BLaER1 (cell line): ENCODE data around the gene EEA1.

Experiments used
- H3K27ac ChIP-seq: shearing (Covaris generic); formaldehyde crosslinking; 2 replicates; pipeline ENCODE4 v1.8.1; 2022
- H3K27me3 ChIP-seq: shearing (Covaris generic); formaldehyde crosslinking; 2 replicates; pipeline ENCODE4 v1.8.1; 2022
- H3K36me3 ChIP-seq: shearing (Covaris generic); formaldehyde crosslinking; 2 replicates; pipeline ENCODE4 v1.8.1; 2022
- H3K4me1 ChIP-seq: shearing (Covaris generic); formaldehyde crosslinking; 2 replicates; pipeline ENCODE4 v1.8.1; 2022
- H3K4me2 ChIP-seq: shearing (Covaris generic); formaldehyde crosslinking; 2 replicates; pipeline ENCODE4 v1.8.1; 2022
- H3K4me3 ChIP-seq: shearing (Covaris generic); formaldehyde crosslinking; 2 replicates; pipeline ENCODE4 v1.8.1; 2022
- H3K9ac ChIP-seq: shearing (Covaris generic); formaldehyde crosslinking; 2 replicates; pipeline ENCODE4 v1.8.1; 2022
- H3K9me3 ChIP-seq: shearing (Covaris generic); formaldehyde crosslinking; 2 replicates; pipeline ENCODE4 v1.8.1; 2022
- H4K20me1 ChIP-seq: shearing (Covaris generic); formaldehyde crosslinking; 2 replicates; pipeline ENCODE4 v1.8.1; 2022
- Cebpa-rat ChIP-seq: shearing (Covaris generic); IDR thresholded peaks from 2 replicates; pipeline ENCODE4 v1.8.1; 2022

Gene EEA1

DNA sequence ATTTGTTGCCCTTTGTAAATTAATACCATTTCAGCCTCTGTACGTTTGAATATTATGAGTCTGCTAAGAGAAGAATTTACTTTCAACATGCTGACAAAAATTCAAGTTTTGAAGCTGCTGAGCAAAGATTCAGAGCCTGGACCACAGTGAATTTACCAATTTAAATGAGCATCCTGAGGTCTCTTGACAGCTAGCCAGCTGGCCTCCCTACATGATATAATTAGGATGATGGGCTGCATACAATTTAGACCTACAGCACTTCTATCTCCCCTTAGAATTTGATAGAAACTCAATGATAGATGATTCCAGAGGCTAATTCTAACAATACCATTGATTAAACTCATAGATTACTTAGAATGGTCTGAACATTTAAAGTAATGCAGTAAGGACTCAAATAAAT lies 10.0 kb upstream of the EEA1 start:
- Histone ChIP-seq H4K20me1 (no peaks in the 10 kb centered on the region), H3K4me2 (no peak overlapping the region), H3K4me1 (peaks cover 17% of the 10 kb centered on the region), H3K4me3 (no peak overlapping the region), H3K9me3 (peaks cover 17% of the 10 kb centered on the region), H3K36me3 (no peaks in the 10 kb centered on the region), H3K27ac (no peak overlapping the region), H3K9ac (no peak overlapping the region), H3K27me3 (no peaks in the 10 kb centered on the region)
- TF ChIP-seq Cebpa-rat = no peak

GRCh38 chr12:92938638-92939037 lies 9.5 kb upstream of the EEA1 start:
- Histone ChIP-seq H3K9ac (no peak overlapping the region), H3K27ac (no peak overlapping the region), H3K4me3 (no peak overlapping the region), H3K27me3 (no peaks in the 10 kb centered on the region), H3K36me3 (no peaks in the 10 kb centered on the region), H3K4me2 (no peak overlapping the region), H3K4me1 (peaks cover 17% of the 10 kb centered on the region), H4K20me1 (no peaks in the 10 kb centered on the region), H3K9me3 (peaks cover 17% of the 10 kb centered on the region)
- TF ChIP-seq Cebpa-rat = no peak

- Histone ChIP-seq H4K20me1 (no peaks in the 10 kb centered on the region), H3K27ac (no peak overlapping the region), H3K4me1 (peaks cover 12% of the 10 kb centered on the region), H3K27me3 (no peaks in the 10 kb centered on the region), H3K4me3 (no peak overlapping the region), H3K9ac (no peak overlapping the region), H3K36me3 (no peaks in the 10 kb centered on the region), H3K4me2 (no peak overlapping the region), H3K9me3 (peaks cover 17% of the 10 kb centered on the region)
- no peak for TF ChIP-seq Cebpa-rat
Observed at GRCh38 chr12:92938018-92938417, 8.9 kb upstream of the EEA1 start.

GRCh38 chr12:92933606-92934005 lies 4.5 kb upstream of the EEA1 start:
- Histone ChIP-seq H3K36me3 (no peaks in the 10 kb centered on the region), H3K4me3 (no peak overlapping the region), H4K20me1 (no peaks in the 10 kb centered on the region), H3K4me2 (no peak overlapping the region), H3K9ac (no peak overlapping the region), H3K4me1 (peaks cover 8% of the 10 kb centered on the region), H3K27ac (no peak overlapping the region), H3K27me3 (no peaks in the 10 kb centered on the region), H3K9me3 (no peaks in the 10 kb centered on the region)
- no peak for TF ChIP-seq Cebpa-rat

DNA sequence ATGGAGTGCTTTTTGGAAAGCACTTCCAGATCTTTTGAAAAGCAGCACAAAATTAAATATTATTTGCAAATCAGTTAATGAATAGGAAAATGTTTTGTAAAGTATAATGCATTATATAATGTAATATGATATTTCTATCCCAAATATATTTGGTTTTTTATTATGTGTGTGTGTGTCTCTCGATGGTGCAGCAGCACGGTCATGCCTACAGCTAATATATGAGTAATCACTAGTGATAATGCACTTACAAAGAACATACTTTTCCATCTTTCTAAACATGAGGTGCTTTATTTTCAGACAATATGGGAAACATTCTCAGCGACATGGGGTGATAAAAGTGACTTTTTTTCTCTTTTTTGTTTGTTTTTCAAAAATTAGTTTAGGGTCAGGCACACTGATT lies 1.3 kb upstream of the EEA1 start:
- peak overlapping the region; percentile 97; the same call in 1 of the 2 replicates for H3K4me2 ChIP-seq
- no peaks in the 10 kb centered on the region for H3K9me3 ChIP-seq
- no peak for TF ChIP-seq Cebpa-rat
- peaks cover 26% of the 10 kb centered on the region for H4K20me1 ChIP-seq
- H3K36me3 ChIP-seq = no peaks in the 10 kb centered on the region
- peaks cover 32% of the 10 kb centered on the region for H3K4me1 ChIP-seq
- no peak overlapping the region for H3K4me3 ChIP-seq
- H3K9ac ChIP-seq = no peak overlapping the region
- H3K27ac ChIP-seq = no peak overlapping the region
- H3K27me3 ChIP-seq = no peaks in the 10 kb centered on the region

DNA sequence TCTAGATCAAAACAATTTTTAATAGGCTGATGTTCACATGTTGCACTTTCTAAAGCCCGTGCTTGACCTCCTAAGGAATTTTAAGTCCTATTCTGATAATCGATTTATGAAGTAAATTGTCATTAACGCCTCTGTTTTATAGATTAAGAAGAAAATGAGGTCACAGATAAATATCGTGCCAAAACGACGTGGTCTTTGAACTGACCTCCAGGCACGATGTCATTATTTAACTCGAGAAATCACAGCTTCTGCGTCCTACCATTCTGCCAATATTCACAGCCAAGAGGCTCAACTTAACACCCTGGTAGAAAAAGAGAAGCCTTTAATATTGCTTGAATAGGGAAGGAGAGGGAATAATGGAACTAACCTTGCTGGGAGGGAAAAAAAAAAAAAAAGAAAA lies 888 bp upstream of the EEA1 start:
- TF ChIP-seq Cebpa-rat = no peak
- Histone ChIP-seq H3K9me3 (no peaks in the 10 kb centered on the region), H3K4me2 (peak overlapping the region; percentile 97), H3K4me3 (peak overlapping the region; percentile 80), H3K9ac (peak overlapping the region; percentile 85), H3K4me1 (peaks cover 32% of the 10 kb centered on the region), H3K36me3 (no peaks in the 10 kb centered on the region), H4K20me1 (peaks cover 30% of the 10 kb centered on the region), H3K27ac (peak overlapping the region; percentile 94), H3K27me3 (no peaks in the 10 kb centered on the region)

GRCh38 chr12:92928421-92928961 lies 604 bp downstream of the EEA1 start:
- peak overlapping the region; percentile 94 for H3K27ac ChIP-seq

DNA sequence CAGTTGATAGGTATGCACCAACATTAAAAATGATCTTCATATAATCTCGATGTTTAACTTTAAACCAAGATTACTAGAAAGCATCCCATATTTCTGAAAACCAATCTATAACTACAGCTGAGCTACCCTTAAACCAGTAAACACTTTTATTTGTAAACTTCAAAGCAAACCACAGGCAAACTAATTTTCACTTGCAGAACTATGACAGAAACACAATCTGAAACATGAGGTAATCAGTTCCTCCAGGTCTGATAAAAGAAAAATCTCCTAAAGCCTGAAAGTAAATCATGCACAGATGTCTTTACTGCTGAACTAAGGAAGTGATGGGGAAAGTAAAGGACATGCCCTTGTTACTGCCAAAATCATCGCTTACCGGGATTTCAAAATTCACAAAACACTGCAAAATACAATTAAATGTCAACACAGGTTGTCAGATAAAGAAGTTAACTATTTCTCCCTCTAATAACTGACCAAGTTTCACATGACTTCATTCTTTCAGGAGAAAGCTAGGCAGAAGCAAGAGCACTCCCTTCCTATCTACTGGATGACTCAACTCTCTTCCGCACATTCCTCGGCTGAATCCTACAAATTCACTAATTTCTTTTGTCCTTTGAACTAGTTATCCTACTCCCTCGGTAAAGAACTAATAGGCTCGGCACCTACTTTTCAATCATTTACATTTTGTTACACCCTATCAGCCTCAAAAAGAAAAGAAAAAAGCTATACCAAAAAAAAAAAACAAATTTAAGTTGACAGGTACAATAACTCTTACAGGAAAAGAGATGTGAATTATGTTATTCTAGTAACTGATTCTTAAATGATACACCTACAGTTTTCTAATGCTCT lies 1.4 kb downstream of the EEA1 start:
- Histone ChIP-seq H3K27ac (peak overlapping the region; percentile 94), H3K9me3 (peaks cover 7% of the 10 kb centered on the region; the same call in 1 of the 2 replicates), H3K4me2 (peak overlapping the region; percentile 97), H3K27me3 (no peaks in the 10 kb centered on the region), H3K36me3 (peaks cover under 1% of the 10 kb centered on the region; the same call in 1 of the 2 replicates), H3K9ac (peak overlapping the region; percentile 90), H4K20me1 (peaks cover 33% of the 10 kb centered on the region), H3K4me1 (peaks cover 32% of the 10 kb centered on the region), H3K4me3 (peak overlapping the region; percentile 80)
- TF ChIP-seq Cebpa-rat = no peak

More at GRCh38 chr12:92928421-92928961, 604 bp downstream of the EEA1 start:
- H3K27me3 ChIP-seq = no peaks in the 10 kb centered on the region
- peaks cover 32% of the 10 kb centered on the region for H3K4me1 ChIP-seq
- peaks cover 33% of the 10 kb centered on the region for H4K20me1 ChIP-seq
- H3K4me3 ChIP-seq = peak overlapping the region; percentile 80
- no peaks in the 10 kb centered on the region for H3K36me3 ChIP-seq
- peak overlapping the region; percentile 90 for H3K9ac ChIP-seq
- TF ChIP-seq Cebpa-rat = no peak
- H3K9me3 ChIP-seq = peaks cover under 1% of the 10 kb centered on the region; the same call in 1 of the 2 replicates
- peak overlapping the region; percentile 97 for H3K4me2 ChIP-seq

DNA sequence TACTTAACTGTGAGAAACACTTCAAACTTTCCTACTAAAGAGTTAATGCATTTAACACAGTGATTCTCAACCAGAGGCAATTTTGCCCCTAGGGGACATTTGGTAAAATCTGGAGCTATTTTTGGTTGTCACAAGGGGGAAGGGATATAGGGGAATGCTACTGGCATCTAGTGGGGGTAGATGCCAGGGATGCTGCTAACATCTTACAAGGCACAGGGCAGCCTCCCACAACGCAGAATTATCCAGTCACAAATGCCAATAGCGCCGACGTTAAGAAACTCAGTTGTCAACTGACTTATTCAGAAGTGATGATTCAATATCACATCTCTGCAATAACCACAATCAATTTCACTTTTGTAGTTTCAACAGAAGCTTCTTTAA lies 2.0 kb downstream of the EEA1 start:
- Histone ChIP-seq H3K9ac (peak overlapping the region; percentile 90; the same call in 1 of the 2 replicates), H3K4me2 (peak overlapping the region; percentile 97), H3K4me1 (peaks cover 32% of the 10 kb centered on the region)

GRCh38 chr12:92926549-92926948 lies 2.5 kb downstream of the EEA1 start:
- Histone ChIP-seq H3K36me3 (peaks cover 10% of the 10 kb centered on the region), H4K20me1 (peaks cover 33% of the 10 kb centered on the region), H3K27ac (peak overlapping the region; percentile 94; the same call in 1 of the 2 replicates), H3K4me2 (peak overlapping the region; percentile 97), H3K9me3 (peaks cover 17% of the 10 kb centered on the region), H3K27me3 (no peaks in the 10 kb centered on the region), H3K4me1 (peaks cover 32% of the 10 kb centered on the region), H3K9ac (peak overlapping the region; percentile 90; the same call in 1 of the 2 replicates), H3K4me3 (peak overlapping the region; percentile 80; the same call in 1 of the 2 replicates)
- TF ChIP-seq Cebpa-rat = no peak

More for the DNA sequence above, 2.0 kb downstream of the EEA1 start:
- no peak for TF ChIP-seq Cebpa-rat
- peaks cover 13% of the 10 kb centered on the region for H3K9me3 ChIP-seq
- H3K36me3 ChIP-seq = peaks cover 7% of the 10 kb centered on the region
- peaks cover 33% of the 10 kb centered on the region for H4K20me1 ChIP-seq
- peak overlapping the region; percentile 94 for H3K27ac ChIP-seq
- H3K27me3 ChIP-seq = no peaks in the 10 kb centered on the region
- H3K4me3 ChIP-seq = peak overlapping the region; percentile 80
